ENCODE data around the gene STEAP1B.

Gene STEAP1B

GRCh38 chr7:22386206-22386858 is 113.7 kb downstream of the STEAP1B start:
- in situ Hi-C loops (cut with MboI; ENCODE audit: low pct_unique_long_range_greater_than_20kb, low sequenced_read_pairs, unreplicated experiment) = no loop called here
- no peak for TF ChIP-seq CTCF (IDR thresholded peaks at IDR 0.05; ENCODE audit: extremely low read depth, insufficient read depth, missing control alignments)
- no peak for DNase-seq (ENCODE audit: low spot score)

GRCh38 chr7:22385326-22385725 is 114.7 kb downstream of the STEAP1B start:
- no peak for TF ChIP-seq CTCF (IDR thresholded peaks at IDR 0.05; ENCODE audit: extremely low read depth, insufficient read depth, missing control alignments)
- no peak for DNase-seq (ENCODE audit: low spot score)
- in situ Hi-C loops (cut with MboI; ENCODE audit: low pct_unique_long_range_greater_than_20kb, low sequenced_read_pairs, unreplicated experiment) = no loop called here

GRCh38 chr7:22380333-22380732 is 119.7 kb downstream of the STEAP1B start:
- in situ Hi-C loops (cut with MboI; ENCODE audit: low pct_unique_long_range_greater_than_20kb, low sequenced_read_pairs, unreplicated experiment) = no loop called here
- no peak for TF ChIP-seq CTCF (IDR thresholded peaks at IDR 0.05; ENCODE audit: extremely low read depth, insufficient read depth, missing control alignments)
- DNase-seq (ENCODE audit: low spot score) = no peak

- no peak for DNase-seq (ENCODE audit: low spot score)
- no peak for TF ChIP-seq CTCF (IDR thresholded peaks at IDR 0.05; ENCODE audit: extremely low read depth, insufficient read depth, missing control alignments)
- in situ Hi-C loops (cut with MboI; ENCODE audit: low pct_unique_long_range_greater_than_20kb, low sequenced_read_pairs, unreplicated experiment) = no loop called here
These were observed 121.6 kb downstream of the STEAP1B start for GRCh38 chr7:22378199-22378980.

- TF ChIP-seq CTCF (IDR thresholded peaks at IDR 0.05; ENCODE audit: extremely low read depth, insufficient read depth, missing control alignments) = no peak
- DNase-seq (ENCODE audit: low spot score) = no peak
- in situ Hi-C loops (cut with MboI; ENCODE audit: low pct_unique_long_range_greater_than_20kb, low sequenced_read_pairs, unreplicated experiment) = no loop called here
These were observed 122.3 kb downstream of the STEAP1B start for GRCh38 chr7:22377703-22378102.

- in situ Hi-C loops (cut with MboI; ENCODE audit: low pct_unique_long_range_greater_than_20kb, low sequenced_read_pairs, unreplicated experiment) = no loop called here
- TF ChIP-seq CTCF (IDR thresholded peaks at IDR 0.05; ENCODE audit: extremely low read depth, insufficient read depth, missing control alignments) = no peak
- no peak for DNase-seq (ENCODE audit: low spot score)
These were observed 124.5 kb downstream of the STEAP1B start for GRCh38 chr7:22375359-22376048.

All from GM13977 (cell line).